Activated naive CD4-positive, alpha-beta T cell treated with anti-CD3 and anti-CD28 coated beads, Interleukin-2, amount 10 ng/mL, durations not matched to agents 7 days and 5 days (primary cell): ENCODE data around the gene HDGF.

Source experiments
- CTCF ChIA-PET: fragments of 350-600 bp; sonication (Branson Sonifier 250); formaldehyde crosslinking; loops from one replicate; lab custom pipeline; 2021; ENCODE audit warnings: antibody characterized with exemption; lab: Charles Lee
- DNase-seq: peaks from one replicate; pipeline ENCODE4 v3.0.0-alpha.2; 2020
- H3K27ac Mint-ChIP-seq: one replicate; pipeline ENCODE4 v1.8.0; 2021; ENCODE audit warnings: mild to moderate bottlenecking, moderate library complexity, mixed read lengths
- H3K27me3 Mint-ChIP-seq: one replicate; pipeline ENCODE4 v1.8.0; 2021; ENCODE audit warnings: mild to moderate bottlenecking, mixed read lengths
- H3K36me3 Mint-ChIP-seq: one replicate; pipeline ENCODE4 v1.8.0; 2021; ENCODE audit warnings: mixed read lengths
- H3K4me1 Mint-ChIP-seq: one replicate; pipeline ENCODE4 v1.8.0; 2021; ENCODE audit warnings: mixed read lengths
- H3K4me3 Mint-ChIP-seq: one replicate; pipeline ENCODE4 v1.8.0; 2021; ENCODE audit warnings: mild to moderate bottlenecking, moderate library complexity, mixed read lengths
- H3K9me3 Mint-ChIP-seq: one replicate; pipeline ENCODE4 v1.8.0; 2021; ENCODE audit warnings: mixed read lengths

Gene HDGF

GRCh38 chr1:156704166-156704711 lies 47.2 kb downstream of the HDGF start:
- Mint-ChIP-seq H3K36me3 (no peaks in the 10 kb centered on the region), H3K27ac (no peak overlapping the region), H3K9me3 (no peaks in the 10 kb centered on the region), H3K4me1 (peaks cover 27% of the 10 kb centered on the region), H3K4me3 (no peak overlapping the region), H3K27me3 (peaks cover 90% of the 10 kb centered on the region)
- CTCF ChIA-PET: interaction anchor here (1.0 to 12.1 kb wide), 5 partner anchors 11 to 205 kb away, joined by 3 to 237 read pairs (median 7); no protein-coding TSS in a partner anchor
- no peak for DNase-seq

- no peaks in the 10 kb centered on the region for H3K36me3 Mint-ChIP-seq
- no peak for DNase-seq
- CTCF ChIA-PET: interaction anchor here (1.0 to 12.1 kb wide), 6 partner anchors 12 to 80 kb away, joined by 3 to 237 read pairs (median 5); no protein-coding TSS in a partner anchor
- H3K4me3 Mint-ChIP-seq: no peak overlapping the region
- H3K27me3 Mint-ChIP-seq: peaks cover 94% of the 10 kb centered on the region
- no peaks in the 10 kb centered on the region for H3K9me3 Mint-ChIP-seq
- no peak overlapping the region for H3K27ac Mint-ChIP-seq
- H3K4me1 Mint-ChIP-seq: peaks cover 27% of the 10 kb centered on the region
These were observed 47.7 kb downstream of the HDGF start for GRCh38 chr1:156703741-156704140.

GRCh38 chr1:156703336-156703735 lies 48.1 kb downstream of the HDGF start:
- CTCF ChIA-PET: interaction anchor here (1.0 to 12.1 kb wide), 6 partner anchors 12 to 79 kb away, joined by 3 to 237 read pairs (median 5); no protein-coding TSS in a partner anchor
- no peaks in the 10 kb centered on the region for H3K36me3 Mint-ChIP-seq
- H3K27ac Mint-ChIP-seq: no peak overlapping the region
- H3K4me1 Mint-ChIP-seq: peaks cover 27% of the 10 kb centered on the region
- H3K4me3 Mint-ChIP-seq: no peak overlapping the region
- H3K9me3 Mint-ChIP-seq: no peaks in the 10 kb centered on the region
- no peak for DNase-seq
- peaks cover 95% of the 10 kb centered on the region for H3K27me3 Mint-ChIP-seq

- DNase-seq: no peak
- H3K36me3 Mint-ChIP-seq: no peaks in the 10 kb centered on the region
- no peak overlapping the region for H3K4me3 Mint-ChIP-seq
- CTCF ChIA-PET: interaction anchor here (0.8 to 12.1 kb wide), 5 partner anchors 13 to 43 kb away, joined by 3 to 237 read pairs (median 10); no protein-coding TSS in a partner anchor
- peaks cover 90% of the 10 kb centered on the region for H3K27me3 Mint-ChIP-seq
- H3K9me3 Mint-ChIP-seq: no peaks in the 10 kb centered on the region
- no peak overlapping the region for H3K27ac Mint-ChIP-seq
- H3K4me1 Mint-ChIP-seq: peaks cover 9% of the 10 kb centered on the region
These were observed 50.5 kb downstream of the HDGF start for GRCh38 chr1:156700736-156701531.

GRCh38 chr1:156698995-156699394 lies 52.5 kb downstream of the HDGF start:
- peaks cover 82% of the 10 kb centered on the region for H3K27me3 Mint-ChIP-seq
- H3K9me3 Mint-ChIP-seq: no peaks in the 10 kb centered on the region
- CTCF ChIA-PET: interaction anchor here (1.2 to 12.1 kb wide), 3 partner anchors 12 to 27 kb away, joined by 3 to 237 read pairs (median 17); no protein-coding TSS in a partner anchor
- DNase-seq: no peak
- no peaks in the 10 kb centered on the region for H3K36me3 Mint-ChIP-seq
- no peak overlapping the region for H3K27ac Mint-ChIP-seq
- no peak overlapping the region for H3K4me3 Mint-ChIP-seq
- H3K4me1 Mint-ChIP-seq: peaks cover 2% of the 10 kb centered on the region

- Mint-ChIP-seq H3K36me3 (no peaks in the 10 kb centered on the region), H3K4me1 (peaks cover 13% of the 10 kb centered on the region), H3K27ac (no peak overlapping the region), H3K9me3 (no peaks in the 10 kb centered on the region), H3K4me3 (no peak overlapping the region), H3K27me3 (peaks cover 82% of the 10 kb centered on the region)
- CTCF ChIA-PET: interaction anchor here (3.7 to 12.1 kb wide), 2 partner anchors 10 to 28 kb away, joined by 17 to 237 read pairs; no protein-coding TSS in a partner anchor
- DNase-seq: no peak
These were observed 54.0 kb downstream of the HDGF start for GRCh38 chr1:156697481-156697880.

GRCh38 chr1:156696755-156697154 lies 54.7 kb downstream of the HDGF start:
- Mint-ChIP-seq H3K4me3 (no peak overlapping the region), H3K9me3 (no peaks in the 10 kb centered on the region), H3K36me3 (no peaks in the 10 kb centered on the region), H3K4me1 (peaks cover 21% of the 10 kb centered on the region), H3K27me3 (peaks cover 82% of the 10 kb centered on the region), H3K27ac (no peak overlapping the region)
- CTCF ChIA-PET: interaction anchor here (2.5 kb wide), 1 partner anchor 29 kb away, joined by 9 read pairs; no protein-coding TSS in a partner anchor
- DNase-seq: no peak

- H3K27me3 Mint-ChIP-seq: peaks cover 84% of the 10 kb centered on the region
- H3K9me3 Mint-ChIP-seq: no peaks in the 10 kb centered on the region
- H3K4me3 Mint-ChIP-seq: no peak overlapping the region
- no peak overlapping the region for H3K27ac Mint-ChIP-seq
- CTCF ChIA-PET: interaction anchor here (1.1 to 2.5 kb wide), 2 partner anchors 11 to 31 kb away, joined by 3 to 9 read pairs; partner anchors contain the start of gene CRABP2
- no peaks in the 10 kb centered on the region for H3K36me3 Mint-ChIP-seq
- no peak for DNase-seq
- H3K4me1 Mint-ChIP-seq: peaks cover 23% of the 10 kb centered on the region
These were observed 56.8 kb downstream of the HDGF start for GRCh38 chr1:156694690-156694962.

GRCh38 chr1:156693848-156694689 lies 57.4 kb downstream of the HDGF start:
- no peak for DNase-seq
- Mint-ChIP-seq H3K9me3 (no peaks in the 10 kb centered on the region), H3K36me3 (no peaks in the 10 kb centered on the region), H3K4me1 (peaks cover 27% of the 10 kb centered on the region), H3K4me3 (no peak overlapping the region), H3K27ac (no peak overlapping the region), H3K27me3 (peaks cover 85% of the 10 kb centered on the region)
- CTCF ChIA-PET: interaction anchor here (1.1 to 10.0 kb wide), 4 partner anchors 12 to 33 kb away, joined by 3 to 224 read pairs (median 6); partner anchors contain the start of genes CRABP2, ISG20L2 and METTL25B

GRCh38 chr1:156692925-156693847 lies 58.3 kb downstream of the HDGF start:
- no peaks in the 10 kb centered on the region for H3K36me3 Mint-ChIP-seq
- H3K9me3 Mint-ChIP-seq: no peaks in the 10 kb centered on the region
- H3K4me3 Mint-ChIP-seq: no peak overlapping the region
- H3K27me3 Mint-ChIP-seq: peaks cover 85% of the 10 kb centered on the region
- peaks cover 27% of the 10 kb centered on the region for H3K4me1 Mint-ChIP-seq
- no peak overlapping the region for H3K27ac Mint-ChIP-seq
- DNase-seq: peak; percentile 40
- CTCF ChIA-PET: interaction anchor here (1.2 to 11.3 kb wide), 3 partner anchors 10 to 34 kb away, joined by 3 to 237 read pairs (median 224); partner anchors contain the start of genes CRABP2, ISG20L2 and METTL25B

- H3K9me3 Mint-ChIP-seq: no peaks in the 10 kb centered on the region
- no peaks in the 10 kb centered on the region for H3K36me3 Mint-ChIP-seq
- no peak for DNase-seq
- H3K27me3 Mint-ChIP-seq: peaks cover 87% of the 10 kb centered on the region
- CTCF ChIA-PET: interaction anchor here (1.4 to 11.3 kb wide), 3 partner anchors 11 to 34 kb away, joined by 5 to 237 read pairs (median 224); partner anchors contain the start of genes CRABP2, ISG20L2, METTL25B and NES
- no peak overlapping the region for H3K4me3 Mint-ChIP-seq
- no peak overlapping the region for H3K27ac Mint-ChIP-seq
- peaks cover 27% of the 10 kb centered on the region for H3K4me1 Mint-ChIP-seq
These were observed 59.0 kb downstream of the HDGF start for GRCh38 chr1:156692441-156692924.
